GM21825 (cell line): ENCODE measurements around the gene BMP8A.

Experiments
- ATAC-seq: cut with Tn5 transposase; IDR thresholded peaks from one replicate; pipeline ENCODE4 v1.9.1; 2021; ENCODE audit warnings: mild to moderate bottlenecking, moderate library complexity; ENCODE audit not compliant: unreplicated experiment

Gene BMP8A

GRCh38 chr1:39567302-39567701 is 75.9 kb downstream of the BMP8A start:
- ATAC-seq, result no peak

GRCh38 chr1:39568208-39568607 is 76.8 kb downstream of the BMP8A start:
- no peak for ATAC-seq

- ATAC-seq, result no peak
Observed at GRCh38 chr1:39569034-39569433, 77.6 kb downstream of the BMP8A start.

DNA sequence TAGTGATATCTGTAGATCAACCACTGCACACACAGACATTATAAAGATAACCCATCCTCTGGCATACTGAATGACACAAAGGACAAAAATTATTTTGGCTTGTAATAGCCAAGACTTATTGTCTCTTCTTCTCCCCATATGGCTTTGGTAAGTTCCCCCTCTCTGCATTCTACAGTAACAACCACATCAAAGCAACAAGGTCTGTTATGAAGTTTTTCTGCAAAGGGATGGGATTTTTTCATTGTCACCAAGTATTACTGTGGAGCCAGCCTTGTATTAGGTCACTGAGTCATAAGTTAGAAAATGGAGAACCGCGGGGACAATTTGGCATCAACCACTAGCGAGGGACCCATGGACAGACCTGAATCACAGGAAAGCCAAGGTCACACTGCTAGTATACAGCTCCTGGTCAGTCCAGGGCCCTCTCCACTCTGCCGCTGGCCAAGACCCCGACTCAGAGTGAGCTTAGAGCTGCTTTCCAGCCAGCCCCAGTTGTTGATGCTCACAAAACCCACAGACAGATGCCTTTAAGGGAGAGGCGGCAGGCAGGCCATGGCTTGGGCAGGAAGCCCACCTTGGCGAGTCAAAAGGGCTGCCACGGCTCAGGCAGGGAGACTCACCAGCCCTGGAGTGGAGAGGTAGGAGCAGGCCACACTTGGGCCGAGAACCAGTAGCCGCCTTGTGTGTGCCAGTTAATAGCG is 79.2 kb downstream of the BMP8A start:
- ATAC-seq, result no peak

DNA sequence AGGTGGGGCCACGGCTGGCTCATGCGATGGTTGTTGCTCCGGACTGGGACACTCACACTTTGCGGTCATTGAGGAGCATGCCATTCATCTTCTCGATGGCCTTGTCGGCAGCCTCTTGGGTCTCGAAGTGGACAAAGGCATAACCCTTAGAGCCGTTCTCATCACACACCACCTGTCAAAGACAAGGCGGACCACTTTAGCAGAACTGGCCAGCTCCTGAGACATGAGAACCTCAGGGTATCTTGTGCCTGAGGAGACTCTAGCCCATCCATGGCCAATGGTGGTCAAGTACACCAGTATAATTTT is 79.7 kb downstream of the BMP8A start:
- ATAC-seq, result no peak

- ATAC-seq, result no peak
Observed at GRCh38 chr1:39572379-39573096, 81.1 kb downstream of the BMP8A start.

DNA sequence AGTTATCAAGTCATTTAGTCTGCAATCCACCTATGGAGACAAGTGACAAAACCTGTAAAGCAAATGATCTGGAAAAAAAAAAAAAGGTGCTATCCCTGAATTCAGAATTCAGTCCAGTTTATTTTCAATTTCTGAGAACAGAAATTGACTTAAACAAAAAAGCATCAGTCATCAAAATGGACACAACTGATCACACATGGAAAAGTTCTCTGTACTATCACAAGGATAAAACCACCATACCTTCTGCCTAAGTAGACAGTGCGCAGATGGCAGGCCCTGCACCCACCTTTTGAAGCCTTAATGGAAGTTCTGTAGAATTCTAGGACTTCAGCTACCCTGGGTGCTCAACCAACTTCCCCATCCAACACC is 81.6 kb downstream of the BMP8A start:
- no peak for ATAC-seq

- no peak for ATAC-seq
Observed at GRCh38 chr1:39573736-39574624, 82.5 kb downstream of the BMP8A start.

- no peak for ATAC-seq
Observed at GRCh38 chr1:39574646-39575045, 83.2 kb downstream of the BMP8A start.
